Stimulated activated CD8-positive, alpha-beta memory T cell treated with anti-CD3 and anti-CD28 coated beads, Interleukin-7, amount 100 ng/mL, for 48 hours (primary cell): Measurements from ENCODE around the gene RGR.

Experiments used
- DNase-seq, 2 donors: peaks; one replicate each; pipeline ENCODE4 v3.0.0-alpha.2; 2020; ENCODE audit warnings: low read depth in 1 of 2; ENCODE audit errors: extremely low read depth in 1 of 2

Gene RGR

GRCh38 chr10:84217746-84218145, 27.1 kb upstream of the RGR start:
- no peak for DNase-seq

GRCh38 chr10:84221916-84222315, 22.9 kb upstream of the RGR start:
- no peak for DNase-seq

GRCh38 chr10:84224411-84225028, 20.3 kb upstream of the RGR start:
- DNase-seq: no peak

- DNase-seq: no peak
Measured at GRCh38 chr10:84225427-84226173, 19.3 kb upstream of the RGR start, which contains the start of gene LRIT2. TSS of gene LRIT2 (minus strand) at chr10:84225544. CDS start at chr10:84225520, 24 bp downstream.

- no peak for DNase-seq
Measured at GRCh38 chr10:84226616-84227015, 18.2 kb upstream of the RGR start.

GRCh38 chr10:84227810-84228209, 17.0 kb upstream of the RGR start:
- no peak for DNase-seq

GRCh38 chr10:84230359-84230758, 14.5 kb upstream of the RGR start:
- DNase-seq: no peak

GRCh38 chr10:84232376-84232775, 12.5 kb upstream of the RGR start:
- no peak for DNase-seq

GRCh38 chr10:84233940-84234339, 10.9 kb upstream of the RGR start:
- no peak for DNase-seq

- DNase-seq: no peak
Measured at GRCh38 chr10:84234479-84234878, 10.4 kb upstream of the RGR start.

GRCh38 chr10:84235096-84235495, 9.8 kb upstream of the RGR start:
- DNase-seq: no peak

- DNase-seq: no peak
Measured at GRCh38 chr10:84236807-84237198, 8.1 kb upstream of the RGR start.

GRCh38 chr10:84237199-84238051, 7.4 kb upstream of the RGR start:
- DNase-seq: no peak

- no peak for DNase-seq
Measured at GRCh38 chr10:84238909-84239308, 5.9 kb upstream of the RGR start.

- DNase-seq: no peak
Measured at GRCh38 chr10:84241185-84241790, 3.6 kb upstream of the RGR start, which contains the start of gene LRIT1. TSS of gene LRIT1 (minus strand) at chr10:84241546. CDS start at chr10:84241439, 107 bp downstream.

- no peak for DNase-seq
Measured at GRCh38 chr10:84243759-84244158, 1.1 kb upstream of the RGR start.

GRCh38 chr10:84247496-84247895, 2.6 kb downstream of the RGR start:
- no peak for DNase-seq

- DNase-seq: no peak
Measured at GRCh38 chr10:84248794-84249193, 3.9 kb downstream of the RGR start.

- DNase-seq: no peak
Measured at GRCh38 chr10:84254552-84255478, 10.0 kb downstream of the RGR start.
